ENCODE measurements around the gene REEP1. TPM values are rescaled to one million over a fixed set of nuclear protein-coding genes. Genes with fewer than 3 reads are reported as not detected.

The REEP1 gene
- total RNA-seq, 1 experiment from 2014 or later = 5.9 TPM

- no peak overlapping the region for H2AFZ ChIP-seq (ENCODE audit: low read depth, low read length, poor library complexity, severe bottlenecking)
- TF ChIP-seq ZBTB33 (IDR thresholded peaks at IDR 0.05; ENCODE audit: extremely low read depth, insufficient replicate concordance, low read length) (no peak), CTCF (IDR thresholded peaks at IDR 0.05 in 2 of 3, conservative IDR thresholded peaks at IDR 0.05 in 1 of 3; ENCODE audit: borderline replicate concordance in 1 of 3, insufficient read depth in 1 of 3, low read depth in 2 of 3, low read length in 2 of 3) (no peak), ATF3 (IDR thresholded peaks at IDR 0.05) (no peak), JUND (IDR thresholded peaks at IDR 0.05) (no peak), FOSL1 (IDR thresholded peaks at IDR 0.05; ENCODE audit: low read depth) (no peak), EZH2phosphoT487 (IDR thresholded peaks at IDR 0.05; ENCODE audit: borderline replicate concordance) (no peak), SRF (IDR thresholded peaks at IDR 0.05; ENCODE audit: low read depth) (no peak), CBX3 (IDR thresholded peaks at IDR 0.05; ENCODE audit: low read depth) (no peak), EZH2 (IDR thresholded peaks at IDR 0.05) (no peak), POLR2A (IDR thresholded peaks at IDR 0.05; ENCODE audit: borderline replicate concordance, extremely low read depth, insufficient read depth, insufficient read length) (no peak)
- no peak overlapping the region for H3K4me3 ChIP-seq (replicated peaks in 1 of 2; ENCODE audit: low read depth in 1 of 2, low read length in 2 of 2)
- ChIA-PET RAD21 (ENCODE audit: low non-redundant PET in 1 of 2, low total read pairs in 2 of 2, uncharacterized antibody in 2 of 2, unreplicated experiment in 2 of 2) (no interaction called here), CTCF (no interaction called here), POLR2A (no interaction called here)
- no peaks in the 10 kb centered on the region for H3K9me3 ChIP-seq (ENCODE audit: control insufficient read depth in 1 of 2, insufficient read depth in 1 of 2, low read depth in 1 of 2, low read length in 2 of 2)
- BruUV-seq (replicated peaks) = no TSS peak
- DNase-seq (ENCODE audit: low read depth, low spot score) (no peak), ATAC-seq (no peak)
- H3K79me2 ChIP-seq (ENCODE audit: insufficient read depth, low read length) = no peaks in the 10 kb centered on the region
- H4K20me1 ChIP-seq (ENCODE audit: insufficient read depth) = no peaks in the 10 kb centered on the region
- no peaks in the 10 kb centered on the region for H3K27me3 ChIP-seq (ENCODE audit: insufficient read depth, low read length)
- no peak overlapping the region for H3K4me2 ChIP-seq (ENCODE audit: low read length)
- no peak overlapping the region for H3K9ac ChIP-seq (ENCODE audit: low read length)
- intact Hi-C loops (cut with micrococcal nuclease) = no loop called here
- H3K4me1 ChIP-seq (ENCODE audit: control insufficient read depth in 1 of 2, insufficient read depth in 2 of 2, low read length in 2 of 2) = no peaks in the 10 kb centered on the region; a peak in 1 of 4 replicates
- H3K27ac ChIP-seq (ENCODE audit: low read depth, low read length) = no peak overlapping the region
- H3K36me3 ChIP-seq (ENCODE audit: control insufficient read depth in 1 of 2, insufficient read depth in 2 of 2, low read length in 2 of 2) = no peaks in the 10 kb centered on the region
- no peaks in the 10 kb centered on the region for H3K9me2 ChIP-seq (ENCODE audit: insufficient read depth)
Observed at GRCh38 chr2:86231680-86232372, 105.6 kb downstream of the REEP1 start.

All from HCT116 (cell line).